ENCODE results near the gene AXIN1. TPM values are rescaled to one million over a fixed set of nuclear protein-coding genes. Genes with fewer than 3 reads are reported as not detected.

The AXIN1 gene
- total and polyA plus RNA-seq, 9 of the 15 experiments (the other 6 are each of a cell fraction or from before 2014, with no cell fraction given), result 0.42 to 58.0 (median 25.9) TPM

GRCh38 chr16:352547-353403 lies at the start of gene AXIN1 (continued):
- peak; percentile 83 for TF ChIP-seq MAX (CRISPR knock-in tag; IDR thresholded peaks at IDR 0.05)
- no peak for TF ChIP-seq ZNF518B (CRISPR knock-in tag; IDR thresholded peaks at IDR 0.05)
- no peak for TF ChIP-seq ZNF277 (CRISPR knock-in tag; IDR thresholded peaks at IDR 0.05; ENCODE audit: borderline replicate concordance)
- peak in 1 of 2 experiments; percentile 13; a peak in 1 of 4 replicates for TF ChIP-seq FOXA3 (CRISPR knock-in tag; conservative IDR thresholded peaks at IDR 0.05 in 1 of 2, IDR thresholded peaks at IDR 0.05 in 1 of 2)
- TF ChIP-seq TBP (optimal IDR thresholded peaks at IDR 0.05; ENCODE audit: low read depth, low read length), result peak; percentile 55
- TF ChIP-seq VEZF1 (CRISPR knock-in tag; IDR thresholded peaks at IDR 0.05), result peak; percentile 75
- 0 out of 2 replicates have a peak, but pooled peaks have one; percentile 48 for TF ChIP-seq MXI1 (IDR thresholded peaks at IDR 0.05; ENCODE audit: low read depth, low read length)
- 0 out of 2 replicates have a peak, but pooled peaks have one; percentile 14 for TF ChIP-seq ATF7 (IDR thresholded peaks at IDR 0.05)
- no peak for TF ChIP-seq FOSL1 (tag; conservative IDR thresholded peaks at IDR 0.05)
- TF ChIP-seq HES1 (IDR thresholded peaks at IDR 0.05; ENCODE audit: low read depth), result no peak
- no peak for TF ChIP-seq ZNF644 (tag; IDR thresholded peaks at IDR 0.05; ENCODE audit: low read depth)
- peak; percentile 43 for TF ChIP-seq POLR2B (IDR thresholded peaks at IDR 0.05; ENCODE audit: low read depth, partially characterized antibody)
- no peak for TF ChIP-seq ZBTB5 (IDR thresholded peaks at IDR 0.05)
- TF ChIP-seq TFAP4 (CRISPR knock-in tag; IDR thresholded peaks at IDR 0.05; ENCODE audit: borderline replicate concordance), result peak; percentile 57; the same call in 1 of the 2 replicates
- no peak for TF ChIP-seq TAF7 (tag; IDR thresholded peaks at IDR 0.05)

Data from K562 (cell line).